GM06990 (cell line): ENCODE data around the gene CDR2.

Experiments used
- DNase-seq: peaks from one replicate; pipeline ENCODE4 v3.0.0-alpha.2; 2011; ENCODE audit not compliant: insufficient read length; ENCODE audit errors: extremely low read depth
- H3K27me3 ChIP-seq: replicated peaks from 2 replicates; pipeline ENCODE4 v1.6.0; 2011; ENCODE audit warnings: low read length; ENCODE audit not compliant: control insufficient read depth, insufficient read depth
- H3K36me3 ChIP-seq: 2 replicates; pipeline ENCODE4 v1.5.1; 2011; ENCODE audit warnings: low read length; ENCODE audit not compliant: control insufficient read depth, insufficient read depth
- H3K4me3 ChIP-seq: replicated peaks from 2 replicates; pipeline ENCODE4 v1.5.1; 2011; ENCODE audit warnings: low read depth, mild to moderate bottlenecking, control low read depth, low read length
- CTCF ChIP-seq: IDR thresholded peaks from 2 replicates; pipeline ENCODE4 v1.5.1; 2011; ENCODE audit warnings: low read length, control low read depth, mild to moderate bottlenecking, inconsistent platforms; ENCODE audit not compliant: insufficient read depth, poor library complexity, severe bottlenecking

CDR2 gene

GRCh38 chr16:22374311-22375116 is at the start of gene CDR2:
TSS of gene CDR2 (minus strand) at chr16:22374619. CDS start at chr16:22374309, 310 bp downstream.
- H3K27me3 ChIP-seq, result no peaks in the 10 kb centered on the region
- H3K36me3 ChIP-seq, result no peaks in the 10 kb centered on the region; the same call in 1 of the 2 replicates
- H3K4me3 ChIP-seq, result peak within 1 kb of the TSS; percentile 84
- peak; percentile 96 for DNase-seq
- TF ChIP-seq CTCF, result no peak

- Histone ChIP-seq H3K36me3 (peaks cover 18% of the 10 kb centered on the region), H3K4me3 (no peak overlapping the region), H3K27me3 (no peaks in the 10 kb centered on the region)
- no peak for TF ChIP-seq CTCF
- DNase-seq, result no peak
Observed at GRCh38 chr16:22423716-22424115, 49.3 kb upstream of the CDR2 start.

- Histone ChIP-seq H3K36me3 (peaks cover 16% of the 10 kb centered on the region), H3K27me3 (no peaks in the 10 kb centered on the region), H3K4me3 (no peak overlapping the region)
- no peak for TF ChIP-seq CTCF
- DNase-seq, result no peak
Observed at GRCh38 chr16:22421136-22421535, 46.7 kb upstream of the CDR2 start.

GRCh38 chr16:22420606-22421135 is 46.3 kb upstream of the CDR2 start:
- TF ChIP-seq CTCF, result no peak
- DNase-seq, result no peak
- Histone ChIP-seq H3K36me3 (peaks cover 16% of the 10 kb centered on the region), H3K4me3 (no peak overlapping the region), H3K27me3 (no peaks in the 10 kb centered on the region)

GRCh38 chr16:22419908-22420307 is 45.5 kb upstream of the CDR2 start:
- no peak for DNase-seq
- H3K27me3 ChIP-seq, result no peaks in the 10 kb centered on the region
- no peak overlapping the region for H3K4me3 ChIP-seq
- peaks cover 14% of the 10 kb centered on the region for H3K36me3 ChIP-seq
- no peak for TF ChIP-seq CTCF
